SKM-1 (cell line): Measurements from ENCODE around the gene PAK5.

ENCODE experiments used
- DNase-seq: peaks from one replicate; lab custom pipeline; 2025; ENCODE audit not compliant: unreplicated experiment; lab: John Stamatoyannopoulos, UW

PAK5 gene

DNA sequence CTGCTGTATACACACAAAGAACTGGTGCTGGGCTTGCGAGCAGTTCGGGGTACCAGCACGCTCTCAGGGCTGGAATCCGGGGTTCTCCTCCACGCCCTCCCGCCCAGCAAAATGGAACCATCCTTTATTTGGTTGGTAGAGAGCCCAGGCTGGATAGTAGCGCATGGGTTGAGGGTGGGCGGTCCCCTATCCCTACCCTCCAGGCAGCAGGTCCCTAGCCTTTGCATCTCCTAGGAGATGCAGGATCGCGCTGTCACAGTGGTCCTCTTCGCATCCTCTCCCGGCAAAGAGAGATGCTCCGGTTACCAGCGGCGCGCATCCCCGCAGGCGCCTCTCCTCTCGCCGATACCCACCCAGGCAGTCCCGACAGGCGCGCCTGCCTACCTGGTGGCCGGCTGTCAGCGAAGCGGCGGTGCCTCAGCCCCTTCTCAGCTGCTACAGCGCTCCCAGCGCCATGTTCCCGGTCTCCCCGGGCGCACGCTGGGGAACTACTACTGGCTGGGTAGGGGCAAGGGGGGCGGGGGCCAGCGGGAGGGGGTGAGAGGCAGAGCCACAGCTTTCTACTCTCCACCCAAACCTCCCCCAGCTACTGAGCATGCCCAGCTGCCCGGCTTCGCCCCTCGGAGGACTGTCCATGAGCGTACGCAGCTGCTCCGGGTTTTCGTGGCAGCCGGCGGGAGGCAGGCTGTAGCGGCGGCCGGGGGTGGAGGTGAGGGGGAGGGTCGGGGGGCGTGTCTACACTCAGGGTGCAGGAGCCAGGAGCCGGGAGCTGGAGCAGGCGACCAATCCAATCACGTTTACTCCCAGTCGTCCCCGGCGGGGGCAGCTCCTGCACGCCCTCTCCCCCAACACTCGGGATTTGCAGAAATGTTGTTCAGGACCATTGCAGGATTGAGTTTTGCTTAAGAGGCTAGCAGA, at the start of gene PAK5:
Gene PAK5, minus strand, starts transcription at position 699 of the 918 bp plus-strand sequence. CDS start 194,748 bp downstream, outside the sequence.
- DNase-seq, result no peak

DNA sequence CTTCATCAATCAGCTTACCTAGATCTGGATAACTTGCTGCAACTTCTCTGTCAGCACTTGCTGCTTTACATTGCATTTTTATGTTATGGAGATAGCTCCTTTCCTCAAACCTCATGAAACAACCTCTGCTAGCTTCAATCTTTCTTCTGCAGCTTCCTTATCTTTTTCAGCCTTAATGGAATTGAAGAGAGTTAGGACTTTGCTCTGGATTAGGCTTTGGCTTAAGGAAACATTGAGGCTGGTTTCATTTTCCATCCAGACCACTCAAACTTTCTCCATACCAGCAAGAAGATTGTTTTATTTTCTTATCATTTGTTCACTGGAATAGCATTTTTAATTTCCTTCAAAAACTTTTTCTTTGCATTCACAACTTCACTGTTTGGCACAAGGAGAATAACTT, 48.8 kb upstream of the PAK5 start:
- no peak for DNase-seq

DNA sequence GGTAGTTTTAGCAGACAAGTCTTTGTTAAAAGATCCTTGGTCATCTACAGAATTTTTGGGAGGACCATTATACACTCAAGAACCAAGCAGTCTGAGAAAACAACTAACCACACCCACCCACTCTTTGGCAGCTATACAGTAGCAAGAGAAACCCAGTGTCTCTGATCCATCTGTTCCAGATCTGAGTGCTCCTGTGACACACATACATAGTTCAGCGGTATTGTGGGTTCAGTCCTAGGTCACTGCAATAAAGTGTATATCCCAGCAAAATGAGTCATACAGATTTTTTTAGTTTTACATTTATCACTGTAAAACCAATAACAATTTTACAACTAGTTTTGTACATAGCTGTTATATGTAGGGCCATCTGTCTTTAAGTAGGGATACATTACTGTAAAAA, 47.4 kb upstream of the PAK5 start:
- no peak for DNase-seq

DNA sequence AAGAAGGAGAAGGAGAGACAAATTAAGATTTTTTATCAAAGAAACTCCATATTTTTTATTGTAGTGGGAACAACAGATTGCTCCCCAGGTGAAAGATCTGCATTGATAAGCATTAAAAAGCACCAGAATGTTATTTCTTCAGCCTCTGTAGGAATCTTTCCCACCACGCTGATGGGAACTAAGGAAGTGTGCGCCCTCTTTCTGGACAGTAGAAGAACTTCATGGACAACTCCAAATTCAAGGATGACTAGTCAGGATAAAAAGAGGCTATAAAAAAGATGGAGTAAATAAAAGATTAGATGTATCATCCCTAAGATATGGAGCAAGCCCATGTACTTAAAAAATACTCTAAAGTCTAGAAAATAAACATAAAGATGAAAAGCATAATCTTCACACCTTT, 45.8 kb upstream of the PAK5 start:
- no peak for DNase-seq

DNA sequence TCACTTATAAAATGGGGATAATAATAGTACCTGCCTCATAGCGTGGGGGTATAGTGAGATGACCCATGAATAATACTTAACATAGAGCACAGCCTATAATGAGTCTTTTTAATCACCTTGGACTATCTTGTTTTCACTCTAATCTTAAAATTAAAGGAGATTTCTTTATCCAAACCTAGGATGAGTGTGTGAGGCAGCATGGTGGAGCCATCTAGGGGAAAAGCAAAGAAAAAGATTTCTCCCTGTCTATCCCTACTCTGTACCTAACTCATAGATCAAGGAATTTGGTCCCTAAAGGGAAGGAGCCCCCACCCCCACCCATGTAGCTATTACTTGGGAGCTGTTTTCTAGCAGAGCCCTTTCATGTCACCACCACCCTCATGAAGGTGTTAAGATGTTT, 45.2 kb upstream of the PAK5 start:
- no peak for DNase-seq

DNA sequence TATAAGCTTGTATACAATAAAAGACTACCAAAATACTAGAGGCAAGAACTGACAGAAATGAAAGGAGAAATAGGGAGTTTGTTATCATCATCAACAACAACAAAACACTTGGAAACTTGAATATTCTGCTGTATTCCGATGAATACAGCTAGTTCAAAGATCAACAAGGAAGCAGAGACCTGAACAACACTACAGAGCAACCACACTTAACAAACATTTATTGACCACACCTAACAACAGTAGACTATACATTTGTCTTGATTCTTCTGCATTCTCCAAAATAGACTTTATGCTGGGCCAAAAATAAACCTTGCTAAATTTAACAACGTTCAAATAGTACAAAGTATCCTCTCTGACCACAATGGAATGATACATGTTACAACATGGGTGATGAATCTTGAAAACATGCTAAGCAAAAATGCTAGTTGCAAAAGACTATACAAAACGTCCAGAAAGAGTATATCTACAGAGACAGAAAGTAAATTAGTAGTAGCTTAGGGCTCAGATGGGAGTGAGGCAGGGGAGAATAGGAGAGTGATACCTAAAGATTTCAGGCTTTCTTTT, 39.1 kb upstream of the PAK5 start:
- DNase-seq, result no peak

DNA sequence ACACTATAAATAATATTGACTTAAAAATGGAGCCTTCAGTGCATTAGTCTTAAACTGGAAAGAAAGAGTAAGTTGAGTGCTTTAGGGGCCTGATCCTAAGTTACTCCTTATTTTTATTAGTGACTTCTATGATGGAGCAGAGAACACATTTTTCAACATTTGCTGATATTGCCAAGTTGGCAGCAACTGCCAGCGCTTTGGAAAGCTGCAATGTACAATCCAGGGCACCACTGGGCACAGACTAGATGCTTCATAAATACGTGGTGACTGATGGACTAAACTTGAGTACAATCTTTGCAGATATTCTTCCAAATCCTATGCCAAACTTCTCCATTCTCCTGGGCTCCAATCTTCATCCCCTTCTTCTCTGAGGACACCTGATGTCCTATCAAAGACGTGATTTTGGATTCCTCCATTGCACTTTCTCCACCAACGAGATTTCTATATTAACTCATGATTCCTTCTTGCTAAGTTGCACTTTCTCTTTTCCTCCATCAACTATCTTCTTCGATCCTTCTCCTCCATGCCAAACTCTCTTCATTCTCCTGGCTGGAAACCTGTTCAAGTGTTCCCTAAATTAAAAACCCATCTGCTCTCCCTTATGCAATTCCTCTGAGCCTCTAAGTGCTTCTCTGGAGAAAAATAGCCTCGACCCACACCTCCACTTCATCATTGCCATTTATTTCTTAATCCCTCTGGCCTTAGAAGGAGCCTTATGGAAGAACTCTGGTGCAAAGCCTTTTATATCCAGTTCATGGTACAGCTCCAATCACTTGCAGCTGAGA, 28.5 kb upstream of the PAK5 start:
- DNase-seq, result no peak

DNA sequence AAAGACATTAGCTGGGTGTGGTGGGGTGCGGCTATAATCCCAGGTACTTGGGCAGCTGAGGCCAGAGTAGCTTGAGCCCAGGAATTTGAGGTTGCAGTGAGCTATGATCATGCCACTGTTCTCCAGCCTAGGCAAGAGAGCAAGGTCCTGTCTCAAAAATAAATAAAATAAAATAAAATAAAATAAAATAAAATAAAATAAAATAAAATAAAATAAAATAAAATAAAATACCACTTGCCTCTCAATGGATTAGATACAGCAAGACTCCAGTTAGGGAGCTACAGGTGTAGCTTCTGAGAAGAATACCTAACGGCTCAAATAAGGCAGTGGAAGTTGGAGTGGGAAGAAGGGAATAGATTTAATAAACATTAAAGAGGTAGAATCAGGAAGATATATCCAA, 13.7 kb upstream of the PAK5 start:
- no peak for DNase-seq

DNA sequence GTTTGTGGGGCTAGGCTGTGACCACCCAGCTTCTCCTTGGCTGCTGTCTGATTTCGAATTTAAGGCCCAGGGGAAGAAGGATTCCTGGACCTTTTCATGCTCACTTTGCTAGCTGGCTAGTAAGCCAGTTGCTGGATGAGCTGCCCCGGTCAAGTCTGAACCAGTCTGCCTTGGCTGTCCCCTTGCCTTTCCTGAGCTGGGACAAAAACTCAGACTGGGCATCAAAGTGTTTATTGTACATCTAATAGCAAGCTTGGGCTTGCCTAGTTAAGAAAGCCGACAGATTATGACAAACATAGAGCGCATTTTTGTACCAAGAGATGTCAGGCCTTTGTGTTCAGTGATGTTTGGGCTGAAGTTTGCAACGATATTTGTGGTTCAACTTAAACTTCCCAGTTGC, 750 bp upstream of the PAK5 start:
- no peak for DNase-seq

DNA sequence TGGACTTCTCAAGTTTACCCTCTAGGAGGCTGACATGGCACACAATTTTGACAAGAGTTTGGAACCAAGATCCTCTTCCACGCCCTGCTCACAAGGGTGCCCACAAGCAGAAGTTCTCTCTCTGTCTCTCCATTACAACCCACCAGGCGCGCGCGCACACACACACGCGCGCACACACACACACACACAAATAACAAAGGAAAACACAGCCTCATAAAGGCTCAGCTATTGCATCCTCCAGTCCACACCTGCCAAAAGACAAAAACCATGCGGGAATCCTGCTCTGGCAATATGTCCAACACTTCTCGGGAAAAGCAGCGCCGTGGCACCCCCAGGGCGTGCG, 870 bp downstream of the PAK5 start:
- no peak for DNase-seq

DNA sequence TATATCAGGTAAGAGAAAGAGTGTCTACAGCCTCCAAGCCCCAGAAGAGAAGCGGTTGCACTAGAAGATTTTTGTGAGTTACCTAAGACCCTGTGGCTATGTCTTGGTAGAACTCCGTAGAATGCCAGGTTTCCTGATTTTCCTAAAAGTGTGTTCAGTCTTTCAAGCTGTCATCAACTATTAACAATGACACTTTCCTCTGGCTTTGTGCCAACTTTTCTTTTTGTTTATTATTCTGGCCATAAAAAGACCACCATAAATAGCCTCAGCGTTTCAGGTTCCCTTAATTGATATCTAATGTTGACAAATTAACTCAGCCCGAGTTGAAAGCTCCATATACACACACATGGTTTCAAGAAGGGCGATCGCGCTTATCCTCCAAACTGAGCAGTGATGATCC, 1.2 kb downstream of the PAK5 start:
- DNase-seq, result no peak

DNA sequence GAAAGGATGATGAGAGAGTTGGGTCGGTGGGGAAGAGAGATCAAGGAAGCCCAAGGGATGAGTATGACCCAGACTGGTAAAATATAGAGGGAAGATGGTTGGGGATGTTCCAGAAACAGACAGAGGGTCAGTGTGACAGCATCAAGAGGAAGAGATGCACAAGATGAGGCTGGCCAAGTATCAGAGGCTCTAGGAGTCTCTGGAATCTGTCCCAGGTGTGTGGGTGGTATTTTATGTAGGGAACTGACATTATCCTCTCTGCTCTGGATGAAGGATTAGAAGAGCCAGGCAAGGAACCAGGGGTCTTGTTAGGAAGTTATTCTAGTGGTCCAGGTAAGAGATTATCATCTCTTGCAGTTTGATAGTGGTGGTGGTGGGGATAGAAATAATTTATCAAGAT, 3.6 kb downstream of the PAK5 start:
- DNase-seq, result no peak

DNA sequence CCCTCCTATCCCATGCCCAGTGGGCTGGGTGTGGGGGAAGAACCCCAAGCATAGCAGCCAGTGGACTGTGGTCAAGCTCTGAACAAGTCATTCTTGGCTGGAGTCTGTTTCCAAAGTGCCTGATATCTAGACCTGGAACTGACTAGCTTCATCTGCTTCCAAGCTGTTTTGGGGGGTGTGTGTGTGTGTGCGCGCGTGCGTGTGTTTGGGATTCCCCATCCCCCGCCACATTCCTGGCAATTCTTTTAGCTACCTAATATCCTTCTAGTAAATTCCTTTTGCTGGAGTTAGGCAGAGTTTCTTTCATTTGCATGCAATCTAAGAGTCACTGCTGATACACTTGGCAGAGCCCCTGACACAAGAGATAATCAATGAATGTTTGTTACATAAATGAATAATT, 7.8 kb downstream of the PAK5 start:
- DNase-seq, result no peak

DNA sequence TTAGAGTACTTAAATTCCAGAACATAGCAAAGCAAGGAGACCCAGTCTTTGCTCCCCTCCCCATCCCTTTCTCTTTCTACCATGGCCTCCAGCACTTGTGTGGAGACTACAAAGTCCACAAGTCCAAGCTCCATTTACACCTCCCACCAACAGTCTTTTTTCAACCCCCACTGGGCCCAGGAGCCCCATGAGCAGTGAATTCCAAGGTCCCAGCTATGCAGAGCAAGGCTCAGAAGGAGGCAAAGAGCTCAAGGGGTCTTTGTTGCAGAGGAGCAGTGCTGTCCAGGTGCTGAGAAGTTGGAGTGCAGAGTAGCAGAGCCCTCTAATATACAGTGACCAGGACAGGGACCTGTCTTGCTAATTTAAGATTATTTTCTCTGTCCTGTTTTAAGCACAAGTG, 9.0 kb downstream of the PAK5 start:
- DNase-seq, result no peak

DNA sequence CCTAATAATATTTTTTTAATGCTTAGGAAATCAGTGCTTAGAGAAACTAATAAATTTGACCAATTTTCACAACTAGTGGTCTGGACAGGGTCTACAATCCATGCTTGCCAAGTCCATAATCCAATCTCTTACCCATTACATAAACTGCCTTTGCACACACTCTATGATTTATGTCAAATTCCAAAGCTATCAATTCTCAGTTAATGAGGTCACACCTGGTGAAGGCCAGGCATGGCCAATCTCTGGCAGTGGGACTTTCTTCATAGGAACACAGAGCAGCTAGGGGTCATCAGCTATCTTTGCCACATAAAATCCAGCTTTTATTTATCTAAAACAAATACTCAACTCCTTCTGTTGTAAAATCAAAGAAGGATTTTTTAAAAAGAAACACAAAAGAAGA, 21.2 kb downstream of the PAK5 start:
- no peak for DNase-seq

DNA sequence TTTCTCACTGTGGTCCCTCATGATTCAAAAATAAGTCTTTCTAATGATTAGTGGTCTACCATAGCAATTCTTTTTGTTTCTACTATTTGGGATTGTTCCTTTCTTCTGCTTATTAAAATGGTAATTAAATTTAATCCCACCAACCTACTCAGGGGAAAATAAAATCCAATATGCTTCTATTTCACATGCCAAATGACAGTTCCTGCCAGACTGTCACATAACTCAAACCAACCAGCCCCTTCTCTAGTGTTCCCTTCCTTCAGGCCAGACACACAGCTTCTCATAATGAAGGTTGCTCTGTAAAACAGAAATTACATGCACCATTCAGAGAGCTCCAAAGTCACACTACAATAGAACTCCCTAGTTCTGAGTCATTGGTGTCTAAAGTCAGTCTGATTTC, 23.2 kb downstream of the PAK5 start:
- DNase-seq, result no peak

DNA sequence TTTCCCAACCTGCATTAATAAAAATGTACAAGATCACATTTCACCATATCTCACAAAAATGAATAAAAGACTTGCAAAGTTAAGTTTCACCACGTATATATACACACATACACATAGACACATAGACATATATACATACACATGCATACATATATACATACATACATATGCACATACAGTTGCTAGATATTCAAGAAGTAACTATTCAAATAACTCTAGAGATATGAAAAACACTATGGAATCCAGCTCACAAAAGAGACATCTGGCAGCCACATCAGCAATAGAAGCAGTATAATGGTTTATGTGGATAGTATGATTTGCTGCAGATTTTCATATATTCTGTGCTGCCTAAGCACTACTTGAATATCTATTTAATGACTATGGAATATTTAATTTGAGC, 28.1 kb downstream of the PAK5 start:
- no peak for DNase-seq

DNA sequence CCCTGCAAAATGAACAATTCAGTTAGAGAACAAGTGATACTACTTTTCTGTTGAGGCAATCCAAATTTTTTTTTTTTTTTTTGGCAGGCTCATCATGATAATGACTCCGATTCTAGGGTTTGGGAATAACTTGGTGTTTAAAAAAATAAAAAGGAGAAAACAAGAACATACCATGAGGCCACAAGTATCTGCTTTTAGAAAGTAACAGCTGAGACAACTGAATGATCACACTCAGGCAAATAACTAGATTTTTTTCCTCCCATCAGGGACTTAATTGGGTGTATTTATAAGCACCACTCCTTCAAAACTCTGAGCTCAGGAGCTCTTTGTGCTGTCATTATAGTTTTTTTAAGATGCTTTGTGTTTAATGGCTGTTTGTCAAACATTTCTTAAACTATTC, 29.6 kb downstream of the PAK5 start:
- no peak for DNase-seq

DNA sequence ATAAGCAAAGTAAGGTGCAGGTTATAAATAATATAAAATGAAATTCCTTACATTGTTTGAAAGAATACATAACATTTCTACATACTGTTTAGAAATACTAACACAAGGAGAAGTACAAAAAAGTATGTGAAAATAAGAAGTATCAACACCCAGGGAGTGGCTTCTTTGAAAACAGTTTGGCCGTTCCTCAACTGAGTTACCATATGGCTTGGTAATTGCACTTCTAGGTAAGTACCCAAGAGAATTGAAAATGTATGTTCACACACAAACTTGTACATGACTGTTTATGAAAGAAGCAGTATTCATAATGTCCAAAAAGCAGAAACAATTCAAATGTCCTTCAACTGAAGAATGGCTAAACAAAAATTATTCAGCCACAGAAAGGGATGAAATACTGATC, 30.7 kb downstream of the PAK5 start:
- DNase-seq, result no peak

DNA sequence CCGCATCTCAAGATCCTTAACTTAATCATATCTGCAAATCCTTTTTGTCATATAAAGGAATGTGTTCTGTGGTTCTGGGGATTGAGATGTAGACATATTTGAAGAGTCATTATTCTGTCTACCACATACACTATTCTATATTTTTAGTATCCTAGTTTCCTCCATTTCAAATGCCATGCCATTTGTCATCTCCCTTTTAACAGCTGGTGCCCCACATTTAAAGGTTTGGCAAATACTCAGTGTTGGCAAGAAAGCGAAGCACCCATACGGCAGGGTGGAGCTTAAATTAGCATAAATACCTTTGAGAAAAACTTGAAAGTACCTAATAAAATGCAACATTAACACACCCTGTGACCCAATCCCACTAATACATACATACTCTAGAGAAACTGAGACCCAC, 31.7 kb downstream of the PAK5 start:
- DNase-seq, result no peak

DNA sequence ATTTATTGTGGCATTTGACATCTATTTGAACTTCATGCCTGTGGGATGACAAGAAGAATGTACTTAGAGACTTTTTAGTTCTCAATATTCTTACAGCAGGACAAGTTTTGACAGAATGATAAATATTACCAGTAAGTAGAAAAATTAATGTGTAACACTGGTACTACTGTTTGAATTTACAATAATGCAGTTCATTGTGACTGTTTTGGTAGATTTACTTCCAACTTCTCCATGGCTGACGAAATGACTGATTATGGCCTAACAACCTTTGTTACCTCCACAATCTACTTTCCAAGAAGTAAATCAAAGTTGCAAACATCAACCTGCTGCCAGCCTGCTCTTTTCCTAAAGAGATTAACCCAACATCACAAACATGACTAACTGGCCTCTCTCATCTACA, 38.5 kb downstream of the PAK5 start:
- no peak for DNase-seq

DNA sequence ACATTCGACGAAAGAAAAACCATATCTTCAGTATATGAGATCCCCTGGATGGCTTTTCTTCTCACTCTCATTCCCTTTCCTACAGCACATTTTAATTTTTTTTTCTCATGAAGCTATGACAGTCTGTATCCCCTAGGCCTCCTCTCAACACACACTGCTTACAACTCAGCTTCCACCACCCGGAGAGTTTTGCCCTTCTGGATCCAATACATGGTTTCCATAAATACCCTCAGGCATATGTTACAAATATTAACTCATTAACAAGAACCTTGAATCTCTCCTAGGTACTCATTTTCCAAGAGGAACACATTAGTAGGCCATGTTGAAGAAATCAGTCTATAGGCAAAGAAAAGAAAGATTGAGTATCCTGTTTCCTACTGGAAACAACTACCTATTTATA, 44.0 kb downstream of the PAK5 start:
- DNase-seq, result no peak
